Stimulated activated CD8-positive, alpha-beta memory T cell treated with anti-CD3 and anti-CD28 coated beads, Interleukin-4, amount 100 ng/mL, for 48 hours (primary cell): ENCODE data around the gene KCTD5.
A peak's percentile ranks its signal among the peaks of the same experiment; 100 is the strongest.
"Not testable (repeated sequence)": the region's sequence is repeated elsewhere in the genome, so short reads cannot be mapped to it uniquely, and the experiment has no call there.

Source experiments
- DNase-seq: peaks from one replicate; pipeline ENCODE4 v3.0.0-alpha.2; 2020

KCTD5 gene

GRCh38 chr16:2682209-2683021, at the start of gene KCTD5:
Gene KCTD5, plus strand, starts transcription at chr16:2682523. Its CDS starts 26 bp downstream, at chr16:2682549.
- DNase-seq: peak; percentile 98

GRCh38 chr16:2639071-2639721, 43.1 kb upstream of the KCTD5 start:
- DNase-seq: peak; percentile 65

GRCh38 chr16:2639722-2640072, 42.6 kb upstream of the KCTD5 start:
- DNase-seq: not testable (repeated sequence)

GRCh38 chr16:2642561-2642960, 39.8 kb upstream of the KCTD5 start:
- DNase-seq: not testable (repeated sequence)

GRCh38 chr16:2644754-2645453, 37.4 kb upstream of the KCTD5 start:
- DNase-seq: not testable (repeated sequence)

GRCh38 chr16:2651268-2651871, 31.0 kb upstream of the KCTD5 start:
- not testable (repeated sequence) for DNase-seq

GRCh38 chr16:2653915-2654314, 28.4 kb upstream of the KCTD5 start:
- not testable (repeated sequence) for DNase-seq

GRCh38 chr16:2654949-2655348, 27.4 kb upstream of the KCTD5 start:
- not testable (repeated sequence) for DNase-seq

- no peak for DNase-seq
Measured at GRCh38 chr16:2656985-2657384, 25.3 kb upstream of the KCTD5 start.

- DNase-seq: not testable (repeated sequence)
Measured at GRCh38 chr16:2657803-2658202, 24.5 kb upstream of the KCTD5 start.

- not testable (repeated sequence) for DNase-seq
Measured at GRCh38 chr16:2659560-2659959, 22.8 kb upstream of the KCTD5 start.

GRCh38 chr16:2660014-2660662, 22.2 kb upstream of the KCTD5 start:
- DNase-seq: not testable (repeated sequence)

GRCh38 chr16:2660755-2661373, 21.5 kb upstream of the KCTD5 start:
- DNase-seq: peak; percentile 48

GRCh38 chr16:2663553-2664546, 18.5 kb upstream of the KCTD5 start:
- peak; percentile 58 for DNase-seq

- no peak for DNase-seq
Measured at GRCh38 chr16:2664574-2664982, 17.7 kb upstream of the KCTD5 start.

- DNase-seq: not testable (repeated sequence)
Measured at GRCh38 chr16:2666671-2667070, 15.7 kb upstream of the KCTD5 start.

- DNase-seq: not testable (repeated sequence)
Measured at GRCh38 chr16:2669587-2669986, 12.7 kb upstream of the KCTD5 start.

- peak; percentile 79 for DNase-seq
Measured at GRCh38 chr16:2670017-2670416, 12.3 kb upstream of the KCTD5 start.

- DNase-seq: peak; percentile 59
Measured at GRCh38 chr16:2671193-2671592, 11.1 kb upstream of the KCTD5 start.

GRCh38 chr16:2671741-2672140, 10.6 kb upstream of the KCTD5 start:
- DNase-seq: no peak
